GM12891 (cell line): ENCODE measurements around the gene CEP350.

Experiments used
- PAX5 ChIP-seq: IDR thresholded peaks from 2 replicates; pipeline ENCODE4 v1.6.1; 2011; ENCODE audit warnings: low read length, moderate library complexity, mild to moderate bottlenecking; ENCODE audit not compliant: insufficient read depth, severe bottlenecking
- POLR2A ChIP-seq: IDR thresholded peaks from 2 replicates; pipeline ENCODE4 v1.6.1; 2011; ENCODE audit warnings: low read depth, low read length, control low read depth
- POLR2AphosphoS5 ChIP-seq: IDR thresholded peaks from 2 replicates; pipeline ENCODE4 v1.6.1; 2011; ENCODE audit warnings: low read depth, low read length, control low read depth
- POU2F2 ChIP-seq: IDR thresholded peaks from 2 replicates; pipeline ENCODE4 v1.6.1; 2011; ENCODE audit warnings: low read depth, mild to moderate bottlenecking, control low read depth, low read length, moderate library complexity
- SPI1 ChIP-seq: IDR thresholded peaks from 2 replicates; pipeline ENCODE4 v1.6.1; 2011; ENCODE audit warnings: low read depth, low read length, control low read depth
- TAF1 ChIP-seq: IDR thresholded peaks from 2 replicates; pipeline ENCODE4 v1.6.1; 2011; ENCODE audit warnings: low read depth, low read length, control low read depth

DNA sequence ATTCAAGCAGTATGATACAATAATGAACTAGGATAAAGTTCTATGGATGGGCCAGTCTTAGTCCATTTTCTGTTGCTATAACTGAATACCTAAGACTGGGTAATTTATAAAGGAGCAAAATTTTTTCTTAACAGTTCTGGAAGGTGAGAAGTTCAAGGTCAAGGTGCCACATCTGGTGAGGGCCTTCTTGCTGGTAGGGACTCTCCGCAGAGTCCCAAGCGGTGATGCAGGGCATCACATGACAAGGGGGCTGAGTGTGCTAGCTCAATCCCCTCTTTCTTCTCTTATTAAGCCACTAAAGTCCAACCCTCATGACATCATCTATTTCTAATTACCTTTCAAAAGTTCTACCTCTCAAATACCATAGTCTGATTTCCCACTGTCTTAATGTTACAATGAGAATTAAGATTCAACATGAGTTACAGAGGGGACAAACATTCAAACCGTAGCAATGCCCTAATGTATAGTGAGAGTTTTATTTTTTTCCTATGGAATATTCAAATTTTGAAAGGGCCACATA is 107.9 kb downstream of the CEP350 start:
- no peak for TF ChIP-seq POLR2A
- no peak for TF ChIP-seq POLR2AphosphoS5
- TF ChIP-seq SPI1 = no peak
- TF ChIP-seq TAF1 = no peak
- TF ChIP-seq POU2F2 = no peak
- TF ChIP-seq PAX5 = no peak
